SK-N-SH (cell line): ENCODE results near the gene CIB4. TPM values are rescaled to one million over a fixed set of nuclear protein-coding genes. Genes with fewer than 3 reads are reported as not detected.

Experiments used
- CTCF ChIA-PET: fragments of 300-600, 350-600 bp; formaldehyde crosslinking; extraction: SDS; loops from one replicate; lab custom pipeline; 2021; lab: Yijun Ruan, JAX
- POLR2A ChIA-PET: fragments of 350-600 bp; sonication (Branson Sonifier 250); formaldehyde crosslinking; extraction: SDS; loops from one replicate; lab custom pipeline; 2020; ENCODE audit warnings: antibody characterized with exemption, inconsistent platforms; lab: Yijun Ruan, JAX
- DNase-seq: peaks from one replicate; pipeline ENCODE4 v3.0.0; 2012
- H2AFZ ChIP-seq: fragments of 200-600 bp; sonication (generic); 2 replicates; pipeline ENCODE4 v1.8.1; 2016; ENCODE audit warnings: antibody characterized with exemption, mild to moderate bottlenecking, low read depth
- H3F3A ChIP-seq: fragments of 200-600 bp; sonication (generic); replicated peaks from 2 replicates; pipeline ENCODE3; 2016; ENCODE audit warnings: antibody characterized with exemption, mild to moderate bottlenecking; ENCODE audit not compliant: insufficient read depth
- H3K27ac ChIP-seq, 2 experiments: fragments of 200-500 bp in 1 of 2; fragments of 200-600 bp in 1 of 2; sonication (Bioruptor generic) in 1 of 2; sonication (generic), shearing (Covaris generic) in 1 of 2; 2 replicates each; pipeline versions ENCODE4 v1.5.1 to v1.6.1; 2014 to 2016; ENCODE audit warnings: low read depth in 2 of 2, inconsistent platforms in 1 of 2, low read length in 1 of 2, mild to moderate bottlenecking in 1 of 2, mixed read lengths in 1 of 2
- H3K27me3 ChIP-seq: fragments of 200-600 bp; sonication (generic), shearing (Covaris generic); 2 replicates; pipeline ENCODE4 v1.6.1; 2016; ENCODE audit warnings: mixed run types; ENCODE audit not compliant: insufficient read depth
- H3K36me3 ChIP-seq, 2 experiments: fragments of 200-500 bp in 1 of 2; fragments of 200-600 bp in 1 of 2; sonication (Bioruptor generic) in 1 of 2; sonication (generic) in 1 of 2; replicated peaks in 1 of 2; 2 replicates each; pipeline versions ENCODE3 to v1.5.1; 2014 to 2016; ENCODE audit warnings: low read length in 1 of 2, mild to moderate bottlenecking in 1 of 2; ENCODE audit not compliant: insufficient read depth in 2 of 2, control insufficient read depth in 1 of 2
- H3K4me1 ChIP-seq, 2 experiments: fragments of 200-500 bp in 1 of 2; fragments of 200-600 bp in 1 of 2; sonication (Bioruptor generic) in 1 of 2; sonication (generic), shearing (Covaris generic) in 1 of 2; 2 replicates each; pipeline versions ENCODE4 v1.5.1 to v1.6.1; 2014 to 2016; ENCODE audit warnings: low read depth in 1 of 2, low read length in 1 of 2, mixed run types in 1 of 2; ENCODE audit not compliant: insufficient read depth in 2 of 2, control insufficient read depth in 1 of 2
- H3K4me2 ChIP-seq: fragments of 200-600 bp; sonication (generic), shearing (Covaris generic); 2 replicates; pipeline ENCODE4 v1.6.1; 2017; ENCODE audit warnings: mixed run types
- H3K4me3 ChIP-seq, 2 experiments: fragments of 200-500 bp in 1 of 2; fragments of 200-600 bp in 1 of 2; sonication (Bioruptor generic) in 1 of 2; sonication (generic), shearing (Covaris generic) in 1 of 2; 2 replicates each; pipeline versions ENCODE4 v1.5.1 to v1.8.1; 2014 to 2016; ENCODE audit warnings: low read depth in 2 of 2, inconsistent platforms in 1 of 2, low read length in 1 of 2, mild to moderate bottlenecking in 1 of 2, mixed read lengths in 1 of 2, moderate library complexity in 1 of 2
- H3K79me2 ChIP-seq: fragments of 200-600 bp; sonication (generic); 2 replicates; pipeline ENCODE4 v1.8.1; 2017; ENCODE audit warnings: mild to moderate bottlenecking; ENCODE audit not compliant: insufficient read depth
- H3K9ac ChIP-seq: fragments of 200-600 bp; sonication (generic); 2 replicates; pipeline ENCODE4 v1.6.1; 2017; ENCODE audit warnings: mixed run types
- H3K9me2 ChIP-seq: fragments of 200-600 bp; sonication (generic); 2 replicates; pipeline ENCODE4 v1.6.1; 2017; ENCODE audit warnings: mixed run types
- H3K9me3 ChIP-seq: fragments of 200-600 bp; sonication (generic); 2 replicates; pipeline ENCODE4 v1.6.1; 2017; ENCODE audit warnings: mixed run types, mild to moderate bottlenecking, moderate library complexity
- H4K20me1 ChIP-seq: fragments of 200-600 bp; sonication (generic); 2 replicates; pipeline ENCODE4 v1.6.1; 2017; ENCODE audit warnings: mild to moderate bottlenecking, mixed run types; ENCODE audit not compliant: insufficient read depth
- GABPA ChIP-seq: IDR thresholded peaks from 2 replicates; pipeline ENCODE4 v1.4.0; 2012; ENCODE audit warnings: low read depth, mild to moderate bottlenecking
- NRF1 ChIP-seq: IDR thresholded peaks from 2 replicates; pipeline ENCODE4 v1.6.1; 2012; ENCODE audit warnings: low read depth, mild to moderate bottlenecking, low read length
- RXRA ChIP-seq: IDR thresholded peaks from 2 replicates; pipeline ENCODE4 v1.4.0; 2012; ENCODE audit warnings: low read depth, mild to moderate bottlenecking, borderline replicate concordance
- SIN3A ChIP-seq: IDR thresholded peaks from 2 replicates; pipeline ENCODE4 v1.6.1; 2012; ENCODE audit warnings: low read depth, mild to moderate bottlenecking, low read length, moderate library complexity, borderline replicate concordance
- SMC3 ChIP-seq: IDR thresholded peaks from 2 replicates; pipeline ENCODE4 v1.6.1; 2012; ENCODE audit warnings: low read depth, low read length, improper control_type of control experiment
- WGBS: methylation state at CpG from one replicate; pipeline ENCODE4 v1.1.6; 2017; ENCODE audit warnings: low lambda C conversion rate; 5-methylcytosine and 5-hydroxymethylcytosine counted together
- polyA plus RNA-seq, 3 experiments: library from polyadenylated mRNA; depleted of rRNA; stranded (reverse); fragments of >200 nt; gene quantifications; 2 replicates each; pipeline ENCODE4 v1.2.3, GENCODE V29; 2012
- TF ChIP-seq, protein P1 (sequence below): IDR thresholded peaks from 2 replicates; pipeline ENCODE4 v1.4.0; 2012; ENCODE audit warnings: low read depth
- TF ChIP-seq, protein P2 (sequence below): fragments of 150-350 bp; IDR thresholded peaks from 2 replicates; pipeline ENCODE4 v1.6.1; 2016; ENCODE audit warnings: mild to moderate bottlenecking, low read depth, low read length
- TF ChIP-seq, protein P3 (sequence below): IDR thresholded peaks from 2 replicates; pipeline ENCODE4; 2012
- TF ChIP-seq, protein P4 (sequence below): fragments of 150-350 bp; IDR thresholded peaks from 2 replicates; pipeline ENCODE4 v1.6.1; 2017; ENCODE audit warnings: antibody characterized with exemption, low read length, low read depth, borderline replicate concordance
- TF ChIP-seq, protein P5 (sequence below): IDR thresholded peaks from 2 replicates; pipeline ENCODE4 v1.6.1; 2012; ENCODE audit warnings: mild to moderate bottlenecking, low read depth, low read length, moderate library complexity

CIB4 gene
- polyA plus RNA-seq, 1 of the 3 experiments (the other 2 are of a cell fraction) = not detected

DNA sequence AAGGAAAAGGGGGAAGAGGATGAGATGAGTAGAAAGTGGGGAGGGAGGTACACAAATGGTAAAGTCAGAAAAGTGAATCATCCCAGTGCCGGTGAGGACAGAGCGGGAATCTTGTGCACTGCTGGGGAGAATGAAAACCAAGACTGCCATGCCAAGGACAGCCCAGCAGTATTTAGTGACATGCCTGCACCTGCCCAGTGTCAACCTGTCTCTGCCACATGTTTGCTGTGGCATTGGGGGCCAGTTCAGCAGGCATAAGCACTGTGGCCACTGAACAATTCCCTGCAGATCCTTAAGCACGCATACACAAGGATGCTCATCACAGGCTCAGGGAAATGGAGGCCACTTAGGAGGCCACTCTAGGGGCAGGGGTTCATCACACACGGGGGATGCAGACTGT is 46.2 kb upstream of the CIB4 start:
- CTCF ChIA-PET = interaction anchor here (3.4 kb wide), 1 partner anchor 81 kb away, joined by 27 read pairs; no protein-coding TSS in a partner anchor

More for the DNA sequence above, 46.2 kb upstream of the CIB4 start:
- DNase-seq = no peak
- POLR2A ChIA-PET = no interaction called here
- Histone ChIP-seq H4K20me1 (no peaks in the 10 kb centered on the region), H3K79me2 (no peaks in the 10 kb centered on the region), H3K4me1 (peaks cover 0 to 49% of the 10 kb centered on the region in 2 experiments; a peak in 2 of 4 replicates), H3K4me3 (no peak overlapping the region), H3K9me3 (no peaks in the 10 kb centered on the region), H2AFZ (no peak overlapping the region), H3K27me3 (peaks cover 54% of the 10 kb centered on the region), H3K4me2 (no peak overlapping the region), H3K36me3 (no peaks in the 10 kb centered on the region), H3K27ac (no peak overlapping the region), H3F3A (no peaks in the 10 kb centered on the region), H3K9ac (no peak overlapping the region), H3K9me2 (no peaks in the 10 kb centered on the region)
- WGBS = 84% methylated on average over 3 of the region's 4 CpGs
- TF ChIP-seq NRF1 (no peak), SIN3A (no peak), RXRA (no peak), SMC3 (no peak), GABPA (no peak)
- TF ChIP-seq, protein P1, sequence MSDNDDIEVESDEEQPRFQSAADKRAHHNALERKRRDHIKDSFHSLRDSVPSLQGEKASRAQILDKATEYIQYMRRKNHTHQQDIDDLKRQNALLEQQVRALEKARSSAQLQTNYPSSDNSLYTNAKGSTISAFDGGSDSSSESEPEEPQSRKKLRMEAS = no peak
- TF ChIP-seq, protein P2, sequence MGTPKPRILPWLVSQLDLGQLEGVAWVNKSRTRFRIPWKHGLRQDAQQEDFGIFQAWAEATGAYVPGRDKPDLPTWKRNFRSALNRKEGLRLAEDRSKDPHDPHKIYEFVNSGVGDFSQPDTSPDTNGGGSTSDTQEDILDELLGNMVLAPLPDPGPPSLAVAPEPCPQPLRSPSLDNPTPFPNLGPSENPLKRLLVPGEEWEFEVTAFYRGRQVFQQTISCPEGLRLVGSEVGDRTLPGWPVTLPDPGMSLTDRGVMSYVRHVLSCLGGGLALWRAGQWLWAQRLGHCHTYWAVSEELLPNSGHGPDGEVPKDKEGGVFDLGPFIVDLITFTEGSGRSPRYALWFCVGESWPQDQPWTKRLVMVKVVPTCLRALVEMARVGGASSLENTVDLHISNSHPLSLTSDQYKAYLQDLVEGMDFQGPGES = no peak
- TF ChIP-seq, protein P3, sequence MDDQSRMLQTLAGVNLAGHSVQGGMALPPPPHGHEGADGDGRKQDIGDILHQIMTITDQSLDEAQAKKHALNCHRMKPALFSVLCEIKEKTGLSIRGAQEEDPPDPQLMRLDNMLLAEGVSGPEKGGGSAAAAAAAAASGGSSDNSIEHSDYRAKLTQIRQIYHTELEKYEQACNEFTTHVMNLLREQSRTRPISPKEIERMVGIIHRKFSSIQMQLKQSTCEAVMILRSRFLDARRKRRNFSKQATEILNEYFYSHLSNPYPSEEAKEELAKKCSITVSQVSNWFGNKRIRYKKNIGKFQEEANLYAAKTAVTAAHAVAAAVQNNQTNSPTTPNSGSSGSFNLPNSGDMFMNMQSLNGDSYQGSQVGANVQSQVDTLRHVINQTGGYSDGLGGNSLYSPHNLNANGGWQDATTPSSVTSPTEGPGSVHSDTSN = no peak
- TF ChIP-seq, protein P4, sequence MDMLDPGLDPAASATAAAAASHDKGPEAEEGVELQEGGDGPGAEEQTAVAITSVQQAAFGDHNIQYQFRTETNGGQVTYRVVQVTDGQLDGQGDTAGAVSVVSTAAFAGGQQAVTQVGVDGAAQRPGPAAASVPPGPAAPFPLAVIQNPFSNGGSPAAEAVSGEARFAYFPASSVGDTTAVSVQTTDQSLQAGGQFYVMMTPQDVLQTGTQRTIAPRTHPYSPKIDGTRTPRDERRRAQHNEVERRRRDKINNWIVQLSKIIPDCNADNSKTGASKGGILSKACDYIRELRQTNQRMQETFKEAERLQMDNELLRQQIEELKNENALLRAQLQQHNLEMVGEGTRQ = no peak
- TF ChIP-seq, protein P5, sequence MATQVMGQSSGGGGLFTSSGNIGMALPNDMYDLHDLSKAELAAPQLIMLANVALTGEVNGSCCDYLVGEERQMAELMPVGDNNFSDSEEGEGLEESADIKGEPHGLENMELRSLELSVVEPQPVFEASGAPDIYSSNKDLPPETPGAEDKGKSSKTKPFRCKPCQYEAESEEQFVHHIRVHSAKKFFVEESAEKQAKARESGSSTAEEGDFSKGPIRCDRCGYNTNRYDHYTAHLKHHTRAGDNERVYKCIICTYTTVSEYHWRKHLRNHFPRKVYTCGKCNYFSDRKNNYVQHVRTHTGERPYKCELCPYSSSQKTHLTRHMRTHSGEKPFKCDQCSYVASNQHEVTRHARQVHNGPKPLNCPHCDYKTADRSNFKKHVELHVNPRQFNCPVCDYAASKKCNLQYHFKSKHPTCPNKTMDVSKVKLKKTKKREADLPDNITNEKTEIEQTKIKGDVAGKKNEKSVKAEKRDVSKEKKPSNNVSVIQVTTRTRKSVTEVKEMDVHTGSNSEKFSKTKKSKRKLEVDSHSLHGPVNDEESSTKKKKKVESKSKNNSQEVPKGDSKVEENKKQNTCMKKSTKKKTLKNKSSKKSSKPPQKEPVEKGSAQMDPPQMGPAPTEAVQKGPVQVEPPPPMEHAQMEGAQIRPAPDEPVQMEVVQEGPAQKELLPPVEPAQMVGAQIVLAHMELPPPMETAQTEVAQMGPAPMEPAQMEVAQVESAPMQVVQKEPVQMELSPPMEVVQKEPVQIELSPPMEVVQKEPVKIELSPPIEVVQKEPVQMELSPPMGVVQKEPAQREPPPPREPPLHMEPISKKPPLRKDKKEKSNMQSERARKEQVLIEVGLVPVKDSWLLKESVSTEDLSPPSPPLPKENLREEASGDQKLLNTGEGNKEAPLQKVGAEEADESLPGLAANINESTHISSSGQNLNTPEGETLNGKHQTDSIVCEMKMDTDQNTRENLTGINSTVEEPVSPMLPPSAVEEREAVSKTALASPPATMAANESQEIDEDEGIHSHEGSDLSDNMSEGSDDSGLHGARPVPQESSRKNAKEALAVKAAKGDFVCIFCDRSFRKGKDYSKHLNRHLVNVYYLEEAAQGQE = no peak
